GM12872 (cell line): ENCODE measurements around the gene ZNF488.

ENCODE experiments used
- TF ChIP-seq, protein P1 (sequence below): IDR thresholded peaks from 3 replicates; pipeline ENCODE4 v1.5.1; 2011; ENCODE audit warnings: low read depth, mild to moderate bottlenecking, low read length, moderate library complexity; ENCODE audit not compliant: insufficient read depth

ZNF488 gene

DNA sequence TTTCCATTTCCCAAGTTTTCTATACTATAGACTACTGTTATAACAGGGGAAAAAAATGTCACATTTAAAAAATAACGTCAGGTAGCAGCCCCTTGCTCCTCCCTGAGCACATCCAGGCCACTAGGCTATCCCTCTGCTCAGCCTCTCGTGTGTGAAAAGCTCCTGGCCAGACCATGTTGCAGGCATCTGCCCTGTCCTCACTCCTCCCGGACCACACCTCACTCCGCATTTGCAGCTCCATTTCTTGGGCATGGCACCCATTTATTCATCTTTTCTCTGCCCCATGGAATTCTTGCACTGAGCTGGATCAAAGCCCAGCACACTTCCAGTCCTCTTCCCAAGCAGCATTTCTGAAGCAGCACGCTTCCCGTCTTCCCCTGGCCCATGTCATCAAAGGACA, 63.3 kb downstream of the ZNF488 start:
- TF ChIP-seq, protein P1, sequence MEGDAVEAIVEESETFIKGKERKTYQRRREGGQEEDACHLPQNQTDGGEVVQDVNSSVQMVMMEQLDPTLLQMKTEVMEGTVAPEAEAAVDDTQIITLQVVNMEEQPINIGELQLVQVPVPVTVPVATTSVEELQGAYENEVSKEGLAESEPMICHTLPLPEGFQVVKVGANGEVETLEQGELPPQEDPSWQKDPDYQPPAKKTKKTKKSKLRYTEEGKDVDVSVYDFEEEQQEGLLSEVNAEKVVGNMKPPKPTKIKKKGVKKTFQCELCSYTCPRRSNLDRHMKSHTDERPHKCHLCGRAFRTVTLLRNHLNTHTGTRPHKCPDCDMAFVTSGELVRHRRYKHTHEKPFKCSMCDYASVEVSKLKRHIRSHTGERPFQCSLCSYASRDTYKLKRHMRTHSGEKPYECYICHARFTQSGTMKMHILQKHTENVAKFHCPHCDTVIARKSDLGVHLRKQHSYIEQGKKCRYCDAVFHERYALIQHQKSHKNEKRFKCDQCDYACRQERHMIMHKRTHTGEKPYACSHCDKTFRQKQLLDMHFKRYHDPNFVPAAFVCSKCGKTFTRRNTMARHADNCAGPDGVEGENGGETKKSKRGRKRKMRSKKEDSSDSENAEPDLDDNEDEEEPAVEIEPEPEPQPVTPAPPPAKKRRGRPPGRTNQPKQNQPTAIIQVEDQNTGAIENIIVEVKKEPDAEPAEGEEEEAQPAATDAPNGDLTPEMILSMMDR: no peak

DNA sequence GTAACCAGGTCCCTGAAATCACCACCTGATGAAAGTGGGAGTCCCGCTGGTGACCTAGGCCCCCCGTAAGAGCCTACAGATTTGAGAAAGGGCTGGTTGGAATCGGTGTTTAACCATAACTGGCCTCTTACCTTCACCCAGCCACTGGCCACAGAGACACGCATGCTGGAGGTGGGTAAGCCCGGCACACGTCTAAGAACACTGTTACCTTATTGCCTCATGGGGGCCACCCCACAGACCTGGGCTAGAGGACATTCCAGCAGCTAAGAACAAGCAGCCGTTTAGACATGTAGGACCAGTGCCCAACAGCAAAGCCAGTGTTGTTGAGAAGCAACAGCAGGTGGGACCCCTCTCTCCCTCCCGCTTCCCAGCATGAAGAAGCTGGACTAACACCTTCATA, 64.3 kb downstream of the ZNF488 start:
- TF ChIP-seq, protein P1: no peak

DNA sequence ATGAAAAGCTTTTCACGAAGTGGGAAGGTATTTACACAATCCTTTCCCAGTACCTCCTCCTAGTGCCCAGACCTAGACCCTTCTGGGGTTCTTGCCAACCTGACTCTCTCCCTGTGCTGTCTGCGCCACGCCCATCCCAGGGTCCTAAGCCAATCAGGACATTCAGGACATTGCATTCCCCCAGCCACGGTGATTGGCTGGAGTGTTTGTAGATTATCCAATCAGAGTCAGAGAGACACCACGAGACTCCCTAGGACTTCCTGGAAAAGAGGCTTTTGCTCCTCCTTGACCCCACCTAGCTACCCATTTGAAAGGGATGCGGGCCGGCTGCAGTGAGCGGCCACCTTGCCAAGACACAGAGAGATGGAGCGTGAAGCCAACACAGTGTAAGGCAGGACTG, 65.4 kb downstream of the ZNF488 start:
- TF ChIP-seq, protein P1: no peak

DNA sequence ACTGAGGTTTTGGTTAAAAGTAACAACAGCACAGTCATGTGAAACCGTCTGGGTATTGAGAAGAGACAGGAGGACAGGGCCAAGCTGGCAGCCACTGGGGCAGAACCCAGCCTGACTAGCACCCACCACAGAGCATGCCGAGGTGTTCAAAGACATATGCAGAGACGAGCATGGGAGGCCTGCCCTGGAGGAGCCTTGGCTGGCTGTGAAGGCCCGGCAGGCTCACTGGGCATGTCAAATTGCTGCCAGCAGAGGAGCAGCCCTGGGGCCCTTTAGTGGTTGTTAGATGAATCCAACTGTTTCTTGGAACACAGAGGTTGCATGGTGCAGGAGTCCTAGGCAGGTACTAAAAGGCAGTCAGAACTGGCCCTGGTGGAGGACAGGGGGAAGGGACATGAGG, 66.8 kb downstream of the ZNF488 start:
- TF ChIP-seq, protein P1: no peak

DNA sequence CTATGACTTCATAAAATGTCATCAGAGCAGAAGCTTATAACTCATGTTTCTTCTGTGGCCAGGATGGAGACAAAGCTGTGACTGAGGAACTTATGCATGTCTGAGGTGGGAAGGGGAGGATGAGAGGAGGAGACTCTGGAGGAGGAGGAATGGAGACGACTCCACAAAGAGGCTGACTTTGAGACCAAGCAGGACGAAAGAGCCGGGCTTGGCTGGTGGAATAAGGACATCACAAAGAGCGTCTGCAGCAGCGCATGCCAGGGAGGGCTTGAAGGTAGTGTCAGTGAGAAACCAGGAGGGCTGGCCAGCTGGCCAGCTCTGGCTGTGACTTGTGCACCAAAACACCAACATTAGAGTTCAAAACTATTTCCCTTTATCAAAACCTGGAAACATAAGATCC, 68.0 kb downstream of the ZNF488 start:
- TF ChIP-seq, protein P1: no peak
